Measurements from ENCODE around the gene LATS2. TPM values are rescaled to one million over a fixed set of nuclear protein-coding genes. Genes with fewer than 3 reads are reported as not detected.

LATS2 gene
- total RNA-seq, 4 donors from 2014 or later: 8.5 to 32.5 (median 12.6) TPM

GRCh38 chr13:21001471-21001870 lies 59.9 kb downstream of the LATS2 start:
- TF ChIP-seq, protein P1, sequence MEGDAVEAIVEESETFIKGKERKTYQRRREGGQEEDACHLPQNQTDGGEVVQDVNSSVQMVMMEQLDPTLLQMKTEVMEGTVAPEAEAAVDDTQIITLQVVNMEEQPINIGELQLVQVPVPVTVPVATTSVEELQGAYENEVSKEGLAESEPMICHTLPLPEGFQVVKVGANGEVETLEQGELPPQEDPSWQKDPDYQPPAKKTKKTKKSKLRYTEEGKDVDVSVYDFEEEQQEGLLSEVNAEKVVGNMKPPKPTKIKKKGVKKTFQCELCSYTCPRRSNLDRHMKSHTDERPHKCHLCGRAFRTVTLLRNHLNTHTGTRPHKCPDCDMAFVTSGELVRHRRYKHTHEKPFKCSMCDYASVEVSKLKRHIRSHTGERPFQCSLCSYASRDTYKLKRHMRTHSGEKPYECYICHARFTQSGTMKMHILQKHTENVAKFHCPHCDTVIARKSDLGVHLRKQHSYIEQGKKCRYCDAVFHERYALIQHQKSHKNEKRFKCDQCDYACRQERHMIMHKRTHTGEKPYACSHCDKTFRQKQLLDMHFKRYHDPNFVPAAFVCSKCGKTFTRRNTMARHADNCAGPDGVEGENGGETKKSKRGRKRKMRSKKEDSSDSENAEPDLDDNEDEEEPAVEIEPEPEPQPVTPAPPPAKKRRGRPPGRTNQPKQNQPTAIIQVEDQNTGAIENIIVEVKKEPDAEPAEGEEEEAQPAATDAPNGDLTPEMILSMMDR (IDR thresholded peaks at IDR 0.05): no peak
- TF ChIP-seq POLR2A (IDR thresholded peaks at IDR 0.05): no peak

DNA sequence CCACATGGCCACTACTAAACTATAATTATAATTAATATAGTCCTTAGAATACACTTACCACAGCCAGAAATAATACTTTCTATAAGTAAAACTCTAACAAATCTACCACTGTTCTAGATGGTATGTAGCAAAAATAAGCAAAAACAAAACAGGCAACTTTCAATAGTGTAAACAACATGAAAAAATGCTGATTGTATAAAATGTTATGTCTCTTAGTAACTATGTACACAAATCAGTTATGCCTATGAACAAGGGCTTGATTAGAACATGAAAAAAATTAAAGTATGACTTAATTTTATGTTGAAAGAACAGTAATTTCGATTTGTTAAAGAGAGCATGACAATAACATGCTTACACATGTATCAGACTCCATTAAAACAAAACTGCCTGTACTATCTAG lies 60.7 kb downstream of the LATS2 start:
- H3K4me1 ChIP-seq: no peaks in the 10 kb centered on the region
- H3K27ac ChIP-seq: no peak overlapping the region
- DNase-seq: no peak
- no peaks in the 10 kb centered on the region for H3K9me3 ChIP-seq
- no peak for TF ChIP-seq POLR2A (IDR thresholded peaks at IDR 0.05)
- TF ChIP-seq, protein P1 (IDR thresholded peaks at IDR 0.05): no peak
- no peak overlapping the region for H3K4me3 ChIP-seq
- H3K36me3 ChIP-seq: no peaks in the 10 kb centered on the region
- no peaks in the 10 kb centered on the region for H3K27me3 ChIP-seq
- intact Hi-C loops (cut with DNase I; ENCODE audit: low total_unique reads): no loop called here

More at GRCh38 chr13:21001471-21001870, 59.9 kb downstream of the LATS2 start:
- intact Hi-C loops (cut with DNase I; ENCODE audit: low total_unique reads): no loop called here
- Histone ChIP-seq H3K27me3 (no peaks in the 10 kb centered on the region), H3K4me1 (no peaks in the 10 kb centered on the region), H3K27ac (no peak overlapping the region), H3K36me3 (no peaks in the 10 kb centered on the region), H3K4me3 (no peak overlapping the region), H3K9me3 (no peaks in the 10 kb centered on the region)
- no peak for DNase-seq

- Histone ChIP-seq H3K4me1 (no peaks in the 10 kb centered on the region), H3K27ac (peak overlapping the region in 1 of 2 donors; percentile 59), H3K36me3 (no peaks in the 10 kb centered on the region), H3K9me3 (no peaks in the 10 kb centered on the region), H3K27me3 (no peaks in the 10 kb centered on the region), H3K4me3 (no peak overlapping the region)
- DNase-seq: no peak
- intact Hi-C loops (cut with DNase I; ENCODE audit: low total_unique reads): no loop called here
- TF ChIP-seq, protein P1 (IDR thresholded peaks at IDR 0.05): no peak
- TF ChIP-seq POLR2A (IDR thresholded peaks at IDR 0.05): no peak
These were observed 62.6 kb downstream of the LATS2 start for GRCh38 chr13:20998649-20999415.

- no peak overlapping the region for H3K4me3 ChIP-seq
- no peaks in the 10 kb centered on the region for H3K4me1 ChIP-seq
- peak overlapping the region; percentile 59 to 65 for H3K27ac ChIP-seq
- no peak for DNase-seq
- TF ChIP-seq, protein P1 (IDR thresholded peaks at IDR 0.05): no peak
- no peak for TF ChIP-seq POLR2A (IDR thresholded peaks at IDR 0.05)
- H3K36me3 ChIP-seq: no peaks in the 10 kb centered on the region
- H3K9me3 ChIP-seq: no peaks in the 10 kb centered on the region
- intact Hi-C loops (cut with DNase I; ENCODE audit: low total_unique reads): no loop called here
- H3K27me3 ChIP-seq: no peaks in the 10 kb centered on the region
These were observed 63.9 kb downstream of the LATS2 start for GRCh38 chr13:20997301-20998161.

Measured in uterus (tissue), 4 donors.